Subcutaneous abdominal adipose tissue (tissue), 5 donors: ENCODE data around the gene AGMAT.
"Not testable (repeated sequence)": the region's sequence is repeated elsewhere in the genome, so short reads cannot be mapped to it uniquely, and the experiment has no call there.

ENCODE experiments used
- H3K27ac ChIP-seq: one replicate; pipeline ENCODE4 v1.7.0; 2013; ENCODE audit warnings: low read depth, mild to moderate bottlenecking, inconsistent platforms, low read length, moderate library complexity
- H3K27me3 ChIP-seq, 5 donors: one replicate each; pipeline ENCODE4 v1.7.0; 2013; ENCODE audit warnings: low read length in 5 of 5, inconsistent platforms in 1 of 5; ENCODE audit not compliant: control insufficient read depth in 5 of 5, insufficient read depth in 4 of 5
- H3K36me3 ChIP-seq, 5 donors: one replicate each; pipeline ENCODE4 v1.7.0; 2013; ENCODE audit warnings: low read length in 5 of 5; ENCODE audit not compliant: control insufficient read depth in 5 of 5, insufficient read depth in 5 of 5
- H3K4me1 ChIP-seq, 5 donors: one replicate each; pipeline ENCODE4 v1.7.0; 2013; ENCODE audit warnings: low read length in 5 of 5, mild to moderate bottlenecking in 3 of 5, moderate library complexity in 1 of 5; ENCODE audit not compliant: control insufficient read depth in 5 of 5, insufficient read depth in 5 of 5
- H3K4me3 ChIP-seq, 5 donors: one replicate each; pipeline ENCODE4 v1.7.0; 2013; ENCODE audit warnings: low read length in 5 of 5, low read depth in 1 of 5
- H3K9ac ChIP-seq, 5 donors: one replicate each; pipeline ENCODE4 v1.7.0; 2013; ENCODE audit warnings: low read length in 5 of 5, mild to moderate bottlenecking in 4 of 5, moderate library complexity in 3 of 5
- H3K9me3 ChIP-seq, 5 donors: one replicate each; pipeline ENCODE4 v1.7.0; 2013; ENCODE audit warnings: low read length in 5 of 5; ENCODE audit not compliant: control insufficient read depth in 5 of 5
- donor health status: healthy.
- donor health status: healthy.
- donor health status: healthy.
- donor health status: healthy.
- donor health status: healthy.

AGMAT gene

GRCh38 chr1:15610167-15610566 lies 25.3 kb upstream of the AGMAT start:
- no peaks in the 10 kb centered on the region for H3K27me3 ChIP-seq
- no peaks in the 10 kb centered on the region for H3K36me3 ChIP-seq
- peaks cover 0 to under 1% (median 0%) of the 10 kb centered on the region in 5 donors for H3K4me1 ChIP-seq
- no peak overlapping the region for H3K9ac ChIP-seq
- H3K27ac ChIP-seq, result no peak overlapping the region
- no peaks in the 10 kb centered on the region for H3K9me3 ChIP-seq
- no peak overlapping the region for H3K4me3 ChIP-seq

- Histone ChIP-seq H3K4me1 (no peaks in the 10 kb centered on the region), H3K9ac (no peak overlapping the region), H3K27me3 (no peaks in the 10 kb centered on the region), H3K27ac (no peak overlapping the region), H3K9me3 (no peaks in the 10 kb centered on the region), H3K36me3 (no peaks in the 10 kb centered on the region), H3K4me3 (no peak overlapping the region)
Observed at GRCh38 chr1:15609631-15610030, 24.8 kb upstream of the AGMAT start.

- no peak overlapping the region for H3K9ac ChIP-seq
- H3K4me3 ChIP-seq, result no peak overlapping the region
- no peaks in the 10 kb centered on the region for H3K27me3 ChIP-seq
- H3K27ac ChIP-seq, result no peak overlapping the region
- H3K9me3 ChIP-seq, result no peaks in the 10 kb centered on the region
- H3K36me3 ChIP-seq, result no peaks in the 10 kb centered on the region
- peaks cover 3 to 24% (median 12%) of the 10 kb centered on the region in 5 donors for H3K4me1 ChIP-seq
Observed at GRCh38 chr1:15605398-15606383, 20.8 kb upstream of the AGMAT start.

GRCh38 chr1:15604400-15604799 lies 19.5 kb upstream of the AGMAT start:
- Histone ChIP-seq H3K4me3 (peak overlapping the region in 1 of 5 donors; percentile 82), H3K27ac (peak overlapping the region; percentile 91)
- H3K9ac ChIP-seq, result not testable (repeated sequence)

GRCh38 chr1:15603966-15604282 lies 19.1 kb upstream of the AGMAT start:
- H3K9ac ChIP-seq, result peak overlapping the region; percentile 22 to 81 (median 78)

More at GRCh38 chr1:15604400-15604799, 19.5 kb upstream of the AGMAT start:
- H3K9me3 ChIP-seq, H3K36me3 ChIP-seq, H3K27me3 ChIP-seq: not testable (repeated sequence)
- H3K4me1 ChIP-seq, result peaks cover 3 to 24% (median 12%) of the 10 kb centered on the region in 5 donors

GRCh38 chr1:15603050-15603965 lies 18.5 kb upstream of the AGMAT start:
- peak overlapping the region; percentile 26 to 84 (median 78) for H3K9ac ChIP-seq

More at GRCh38 chr1:15603966-15604282, 19.1 kb upstream of the AGMAT start:
- Histone ChIP-seq H3K4me1 (peaks cover 3 to 24% (median 12%) of the 10 kb centered on the region in 5 donors), H3K4me3 (peak overlapping the region; percentile 75 to 94 (median 85)), H3K27ac (peak overlapping the region; percentile 91)
- H3K9me3 ChIP-seq, H3K27me3 ChIP-seq, H3K36me3 ChIP-seq: not testable (repeated sequence)

GRCh38 chr1:15598436-15598835 lies 13.6 kb upstream of the AGMAT start:
- Histone ChIP-seq H3K27ac (no peak overlapping the region), H3K36me3 (no peaks in the 10 kb centered on the region), H3K9me3 (no peaks in the 10 kb centered on the region), H3K4me1 (peaks cover 0 to 34% (median 24%) of the 10 kb centered on the region in 5 donors), H3K9ac (no peak overlapping the region), H3K27me3 (no peaks in the 10 kb centered on the region), H3K4me3 (peak overlapping the region in 1 of 5 donors; percentile 7)

More at GRCh38 chr1:15603050-15603965, 18.5 kb upstream of the AGMAT start:
- Histone ChIP-seq H3K4me1 (peaks cover 3 to 27% (median 16%) of the 10 kb centered on the region in 5 donors), H3K4me3 (peak overlapping the region; percentile 75 to 94 (median 87)), H3K27ac (peak overlapping the region; percentile 91), H3K9me3 (no peaks in the 10 kb centered on the region), H3K27me3 (no peaks in the 10 kb centered on the region), H3K36me3 (no peaks in the 10 kb centered on the region)

- H3K9ac ChIP-seq, result peak overlapping the region in 1 of 5 donors; percentile 39
- H3K27ac ChIP-seq, result no peak overlapping the region
- no peaks in the 10 kb centered on the region for H3K27me3 ChIP-seq
- H3K9me3 ChIP-seq, result no peaks in the 10 kb centered on the region
- no peak overlapping the region for H3K4me3 ChIP-seq
- no peaks in the 10 kb centered on the region for H3K36me3 ChIP-seq
- H3K4me1 ChIP-seq, result peaks cover 0 to 22% (median 17%) of the 10 kb centered on the region in 5 donors
Observed at GRCh38 chr1:15595809-15596617, 11.2 kb upstream of the AGMAT start.

GRCh38 chr1:15592285-15592684 lies 7.4 kb upstream of the AGMAT start:
- Histone ChIP-seq H3K9ac (no peak overlapping the region), H3K4me3 (no peak overlapping the region), H3K9me3 (peaks cover 0 to 3% (median 0%) of the 10 kb centered on the region in 5 donors), H3K4me1 (peaks cover 0 to 8% (median 8%) of the 10 kb centered on the region in 5 donors), H3K27ac (no peak overlapping the region), H3K36me3 (no peaks in the 10 kb centered on the region), H3K27me3 (no peaks in the 10 kb centered on the region)
